Raji (cell line): Measurements from ENCODE around the gene RAB3IL1.

ENCODE experiments used
- POLR2A ChIP-seq: IDR thresholded peaks from 2 replicates; pipeline ENCODE4 v1.6.1; 2011; ENCODE audit warnings: low read depth, low read length, control low read depth; ENCODE audit not compliant: insufficient read depth

The RAB3IL1 gene

DNA sequence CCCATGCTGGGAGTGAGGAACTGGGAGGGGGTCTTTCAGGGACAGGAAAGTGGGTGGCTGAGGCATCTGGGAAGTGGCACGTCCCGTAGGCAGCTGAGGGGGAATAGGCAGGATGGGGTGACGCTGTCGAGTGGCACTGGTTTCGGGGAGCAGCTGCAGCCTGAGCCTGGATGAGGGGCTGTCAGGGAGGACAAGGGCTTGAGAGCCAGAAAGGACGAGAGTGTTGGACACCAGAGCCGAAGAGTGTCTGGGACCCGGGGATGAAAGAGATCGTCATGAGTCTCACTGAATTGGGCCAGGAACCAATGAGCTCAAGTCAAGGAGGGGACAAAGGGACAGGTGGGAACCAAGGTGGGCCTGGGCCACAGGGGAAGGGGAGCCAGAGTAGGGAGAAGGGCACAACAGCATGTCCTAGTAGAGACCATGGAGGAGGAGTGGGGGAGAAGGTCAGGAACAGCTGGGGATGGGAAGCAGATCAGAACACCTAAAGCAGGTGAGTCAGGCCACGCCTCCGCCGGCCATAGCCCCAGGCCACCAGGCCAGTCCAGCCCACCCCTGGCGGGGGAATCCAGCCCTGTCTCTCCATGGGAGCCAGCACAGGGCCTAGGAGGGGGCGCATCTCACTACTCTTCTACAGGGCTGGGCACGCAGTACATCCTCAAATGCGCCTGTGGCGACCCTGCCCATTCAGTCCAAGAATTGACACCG lies 4.2 kb downstream of the RAB3IL1 start:
- no peak for TF ChIP-seq POLR2A

DNA sequence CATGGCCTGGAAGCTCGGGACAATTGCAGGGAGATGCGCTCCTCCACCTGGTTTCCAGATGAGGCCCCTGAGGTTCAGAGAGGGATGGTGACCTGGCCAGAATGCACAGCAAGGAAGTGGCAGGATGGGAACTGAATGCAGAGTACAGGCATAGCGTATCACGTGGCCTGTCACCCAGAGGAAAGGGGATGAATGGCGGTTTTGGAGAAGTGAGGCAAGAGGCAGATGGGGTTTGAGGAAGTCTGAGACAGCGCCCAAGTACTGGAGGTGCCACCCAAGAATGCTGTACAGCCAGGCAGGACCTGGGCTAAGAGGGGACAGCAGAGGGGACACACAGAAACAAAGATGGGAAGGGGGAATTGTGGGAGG lies 4.9 kb downstream of the RAB3IL1 start:
- no peak for TF ChIP-seq POLR2A

DNA sequence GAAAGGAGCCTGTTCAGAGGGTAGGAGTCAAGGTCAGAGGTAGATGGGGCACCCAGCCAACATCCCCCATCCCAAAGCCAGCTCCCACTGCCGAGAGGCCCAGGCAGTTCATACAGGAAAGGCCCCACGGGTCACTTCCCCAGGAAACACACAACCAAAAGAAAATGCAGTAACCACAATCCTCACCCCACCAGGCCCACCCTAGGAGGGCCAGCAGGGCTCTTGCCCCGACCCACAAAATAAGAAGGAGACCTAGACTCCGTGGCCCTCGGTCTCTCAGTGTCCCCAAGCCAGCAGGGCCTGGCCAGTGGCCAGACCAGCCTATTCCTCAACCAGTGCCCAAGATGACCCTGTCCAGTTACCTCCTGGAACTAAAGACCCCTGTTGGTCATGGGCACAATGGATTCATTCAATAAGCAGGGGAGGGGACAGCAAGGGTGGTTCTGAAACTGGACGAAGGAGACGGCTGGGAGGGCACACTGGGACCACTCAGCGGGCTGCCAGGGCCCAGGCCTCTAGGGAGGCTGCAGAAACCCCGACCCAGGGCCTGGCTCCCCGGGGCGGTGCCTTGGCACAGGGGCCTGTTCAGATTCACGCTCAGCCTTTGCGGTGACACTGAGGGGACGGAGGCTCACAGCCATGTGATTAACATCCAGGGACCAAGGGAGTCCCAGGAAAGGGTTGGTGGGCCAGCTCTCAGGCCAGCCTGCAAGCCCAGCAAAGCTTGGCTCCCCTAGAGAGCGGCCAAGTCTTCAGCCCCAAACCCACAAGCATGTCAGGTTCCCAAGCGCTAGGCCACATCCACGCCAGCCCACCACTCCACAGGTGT lies 5.5 kb downstream of the RAB3IL1 start:
- no peak for TF ChIP-seq POLR2A

DNA sequence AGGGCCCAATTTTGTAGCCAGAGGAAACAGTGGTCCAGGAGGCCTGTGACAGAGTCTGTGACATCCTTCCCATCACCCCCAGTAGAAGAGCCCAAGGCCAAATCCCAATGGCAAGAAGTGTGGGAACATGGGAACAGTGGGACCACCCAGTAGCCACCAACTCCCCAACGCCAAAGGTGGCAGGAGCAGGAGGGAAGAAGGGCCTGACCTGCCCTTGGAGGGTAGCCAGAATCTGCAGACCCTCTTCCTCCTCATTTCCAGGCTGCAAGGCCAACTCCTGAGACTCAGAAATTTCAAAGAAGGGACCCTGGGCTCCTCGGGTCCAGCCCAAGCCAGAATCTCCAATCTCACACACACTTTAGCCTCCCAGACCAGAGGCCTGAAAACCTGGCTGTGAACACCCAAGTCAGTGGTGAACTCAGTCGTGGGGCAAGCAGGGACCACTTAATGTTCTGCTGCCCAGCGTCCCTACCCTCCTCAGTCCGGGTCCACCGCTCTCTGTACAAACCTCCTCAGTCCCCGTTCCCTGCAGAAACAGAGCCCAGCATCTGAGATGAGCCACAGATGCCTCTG lies 6.2 kb downstream of the RAB3IL1 start:
- no peak for TF ChIP-seq POLR2A

GRCh38 chr11:61910187-61911127 lies 6.9 kb downstream of the RAB3IL1 start:
- no peak for TF ChIP-seq POLR2A

DNA sequence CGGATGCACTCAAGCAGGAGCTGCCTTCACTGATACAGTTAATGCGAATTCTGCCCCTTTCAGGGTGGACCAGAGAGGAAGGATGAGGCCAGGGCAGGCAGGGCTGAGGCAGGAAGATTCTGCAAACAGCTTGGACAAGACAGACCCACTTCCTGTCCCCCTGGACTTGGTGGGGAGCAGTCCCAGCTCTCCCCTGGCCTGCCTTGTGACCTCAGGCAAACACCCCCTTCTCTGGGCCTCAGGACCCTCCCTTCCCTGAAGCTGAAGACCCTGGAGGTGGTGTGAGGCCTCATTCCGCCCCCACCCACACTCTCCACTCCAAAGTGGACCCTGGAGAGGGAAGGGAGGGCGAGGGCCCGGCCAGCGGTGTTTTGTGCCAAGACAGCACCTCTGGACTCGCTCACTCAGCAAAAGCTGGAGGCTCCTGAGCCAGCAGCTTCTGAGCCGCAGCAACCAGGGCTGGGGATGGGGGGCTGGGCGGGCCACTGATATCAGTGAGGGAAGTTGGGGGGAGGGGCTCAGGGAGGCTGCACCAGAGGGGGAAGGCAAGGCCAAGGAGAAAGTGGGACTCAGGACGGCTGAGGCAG lies 8.5 kb downstream of the RAB3IL1 start:
- TF ChIP-seq POLR2A = no peak

DNA sequence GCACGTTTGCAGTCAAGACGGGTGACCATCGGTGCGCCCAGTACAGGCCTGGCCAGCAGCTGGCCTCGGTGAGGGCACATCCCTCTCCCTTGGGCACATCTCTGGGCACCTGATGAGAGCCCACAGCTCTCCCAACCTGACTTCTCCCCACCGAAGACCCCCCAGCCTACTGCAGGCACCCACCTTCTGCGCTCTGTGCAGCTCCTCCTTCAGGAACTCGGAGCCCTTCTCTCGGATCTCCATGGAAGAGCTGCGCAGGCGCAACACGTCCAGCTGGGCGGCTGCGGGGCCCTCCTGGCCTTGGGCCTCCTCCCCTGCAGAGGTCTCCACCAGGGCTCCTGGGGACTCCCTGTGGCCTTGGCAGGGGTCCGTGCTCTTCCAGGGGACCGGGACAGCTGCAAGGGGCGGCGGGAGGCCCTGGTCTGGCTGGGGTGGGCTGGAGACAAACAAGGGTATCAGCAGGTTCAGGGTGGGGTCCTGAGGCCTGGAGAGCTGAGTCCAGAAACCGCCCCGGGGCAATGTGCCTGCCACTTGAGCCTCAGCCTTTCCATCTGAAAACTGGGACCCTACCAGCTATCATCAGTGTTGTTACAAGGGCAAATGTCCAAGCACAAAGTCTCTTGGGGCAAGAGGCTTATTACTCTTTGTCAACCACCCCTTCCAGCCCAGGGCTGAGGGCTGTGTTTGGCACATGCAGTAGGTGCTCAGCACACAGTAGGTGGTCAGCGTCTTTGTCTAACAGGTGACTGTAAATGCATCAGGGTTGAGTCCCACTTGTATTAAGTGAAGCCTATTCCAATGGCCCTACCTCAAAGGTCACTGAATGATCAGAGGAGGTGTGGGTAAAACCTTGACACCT lies 9.3 kb downstream of the RAB3IL1 start:
- TF ChIP-seq POLR2A = no peak

DNA sequence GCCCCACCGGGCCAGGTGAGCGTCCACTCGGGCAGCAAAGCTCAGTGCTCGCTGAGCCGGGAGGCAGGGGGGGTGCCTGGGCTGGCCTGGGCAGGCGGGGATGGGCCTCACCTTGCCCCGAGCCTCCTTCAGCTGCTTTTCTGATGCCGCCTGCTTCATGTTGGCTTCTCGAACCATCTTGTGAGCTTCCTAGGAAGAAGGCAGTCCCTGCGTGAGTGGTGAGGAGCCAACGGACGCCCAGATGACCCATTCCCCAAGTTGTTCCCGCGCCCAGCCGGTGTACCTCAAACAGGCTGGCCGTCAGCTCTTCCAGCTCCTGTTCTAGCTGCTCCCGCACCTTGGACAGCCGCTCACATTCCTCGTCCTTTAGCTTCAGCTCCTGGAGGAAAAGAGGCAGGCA lies 10.1 kb downstream of the RAB3IL1 start:
- no peak for TF ChIP-seq POLR2A

- TF ChIP-seq POLR2A = no peak
These were observed 10.8 kb downstream of the RAB3IL1 start for GRCh38 chr11:61906522-61906909.

DNA sequence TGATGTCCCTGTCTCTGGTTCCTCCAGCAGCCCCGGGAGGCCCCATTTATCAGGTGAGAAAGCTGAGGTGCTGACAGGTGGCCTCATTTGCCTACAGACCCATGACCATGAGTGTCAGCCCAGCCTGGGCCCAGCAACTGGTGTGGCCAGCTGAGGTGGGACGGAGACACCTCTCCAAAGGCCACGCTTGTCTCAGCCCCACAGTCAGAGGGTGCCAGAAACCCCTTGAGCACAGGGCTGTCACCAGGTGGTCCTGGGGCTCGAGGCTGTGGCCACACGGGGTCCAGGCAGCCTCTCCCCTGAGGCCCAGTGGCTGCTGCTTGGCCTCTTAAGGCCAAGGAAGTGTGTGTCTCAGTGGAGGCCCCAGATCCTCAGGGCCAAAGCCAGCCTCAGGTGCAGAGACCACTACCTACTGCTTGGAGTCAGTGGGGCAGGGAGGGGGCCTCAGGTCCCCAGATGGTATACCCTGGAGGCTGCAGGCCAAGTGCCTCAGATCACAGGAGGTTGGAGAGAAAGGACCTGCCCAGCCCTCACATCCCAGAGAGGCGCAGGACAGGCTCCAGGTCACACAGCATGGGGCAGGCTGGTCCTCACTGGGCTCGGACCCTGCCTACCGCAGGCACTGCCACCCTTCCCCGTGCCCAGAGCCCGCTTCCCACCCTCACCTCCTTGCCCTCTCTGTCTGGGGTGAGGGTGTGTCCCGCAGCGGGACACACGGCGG lies 11.4 kb downstream of the RAB3IL1 start:
- TF ChIP-seq POLR2A = no peak

DNA sequence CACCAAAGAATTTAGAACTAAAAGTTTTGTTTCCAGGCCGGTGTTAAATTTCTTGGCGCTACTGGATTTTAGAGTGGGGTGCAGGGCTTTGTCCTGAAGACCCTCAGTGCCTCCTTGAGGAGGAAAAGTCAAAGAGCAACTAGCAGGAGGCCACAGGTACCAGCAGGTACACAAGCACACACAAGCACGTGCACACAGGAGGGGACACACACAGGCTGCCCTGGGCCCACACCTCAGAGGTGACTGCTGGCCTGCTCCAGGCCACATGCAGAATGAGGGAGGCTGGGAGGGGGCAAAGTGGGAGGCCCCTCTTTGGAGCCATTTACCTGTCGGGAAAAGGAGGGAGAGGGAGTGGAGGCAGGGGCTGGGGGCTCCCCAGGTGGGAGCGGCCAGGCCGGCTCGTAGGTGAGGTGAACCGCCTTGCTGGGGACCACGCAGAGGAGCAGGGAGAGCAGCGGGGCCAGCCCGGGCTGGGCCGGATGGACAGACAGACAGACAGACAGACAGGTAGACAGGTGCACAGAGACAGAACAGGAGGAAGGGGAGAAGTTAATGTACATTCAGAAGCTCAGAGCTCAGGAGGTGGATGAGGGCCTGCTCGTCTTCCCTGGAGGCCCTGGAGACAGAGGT lies 12.2 kb downstream of the RAB3IL1 start:
- TF ChIP-seq POLR2A = no peak

- no peak for TF ChIP-seq POLR2A
These were observed 12.8 kb downstream of the RAB3IL1 start for GRCh38 chr11:61904539-61905048.

DNA sequence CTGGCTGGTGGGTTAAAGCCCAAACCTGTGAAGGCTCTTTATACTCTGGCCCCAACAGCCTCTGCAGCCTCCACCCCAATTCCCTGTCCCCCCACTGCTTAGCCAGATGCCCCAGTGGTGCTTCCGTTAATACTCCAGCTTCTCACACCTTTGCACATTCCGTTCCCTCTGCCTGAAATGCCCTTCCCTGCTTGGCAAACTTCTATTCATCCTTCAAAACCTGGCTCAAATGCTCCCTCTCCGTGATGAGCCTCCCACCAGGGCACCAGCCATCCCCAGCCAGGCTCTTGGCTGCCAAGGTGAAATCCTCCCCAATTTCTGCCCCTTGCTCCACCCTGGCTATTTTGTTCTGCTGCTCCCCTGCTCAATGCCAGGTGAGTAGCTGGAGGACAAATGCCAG lies 13.5 kb downstream of the RAB3IL1 start:
- TF ChIP-seq POLR2A = no peak

DNA sequence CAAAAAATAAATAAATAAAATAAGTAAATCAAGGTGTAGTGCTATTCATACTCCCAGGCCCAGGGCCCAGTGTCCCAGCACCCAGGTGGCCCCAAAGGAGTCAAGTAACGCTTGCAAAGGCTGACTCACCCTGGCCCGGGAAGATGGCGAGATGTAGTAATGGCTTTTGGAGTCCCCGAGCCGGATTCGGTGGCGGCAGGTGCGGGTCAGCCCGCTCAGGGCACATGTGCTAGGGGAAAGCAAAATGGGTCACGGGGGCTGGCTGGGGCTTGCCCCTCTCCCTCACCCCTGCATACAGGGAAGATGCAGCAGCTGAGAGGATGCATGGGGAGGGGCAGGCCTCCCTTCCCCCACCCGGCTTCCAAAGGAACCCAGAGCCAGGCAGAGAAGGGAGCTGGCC lies 15.1 kb downstream of the RAB3IL1 start:
- no peak for TF ChIP-seq POLR2A
